ENCODE data around the gene ZNF595.

Gene ZNF595

GRCh38 chr4:125091-125771 lies 72.1 kb downstream of the ZNF595 start:
- H3K4me1 Mint-ChIP-seq: peaks cover 15% of the 10 kb centered on the region
- peak; percentile 29 for DNase-seq
- peaks cover 21% of the 10 kb centered on the region for H3K27me3 Mint-ChIP-seq (ENCODE audit: low read depth, poor library complexity)
- peaks cover 38% of the 10 kb centered on the region for H3K36me3 Mint-ChIP-seq (ENCODE audit: low read depth)
- H3K4me3 Mint-ChIP-seq: peak overlapping the region; percentile 99
- peaks cover 66% of the 10 kb centered on the region for H3K9me3 Mint-ChIP-seq
- H3K27ac Mint-ChIP-seq: peak overlapping the region; percentile 99
- no peak for TF ChIP-seq CTCF (IDR thresholded peaks at IDR 0.05)

- Mint-ChIP-seq H3K36me3 (ENCODE audit: low read depth) (peaks cover 38% of the 10 kb centered on the region), H3K27me3 (ENCODE audit: low read depth, poor library complexity) (peaks cover 15% of the 10 kb centered on the region), H3K9me3 (peaks cover 60% of the 10 kb centered on the region), H3K4me3 (peak overlapping the region; percentile 99), H3K4me1 (peaks cover 15% of the 10 kb centered on the region), H3K27ac (peak overlapping the region; percentile 55)
- TF ChIP-seq CTCF (IDR thresholded peaks at IDR 0.05): no peak
- no peak for DNase-seq
Observed at GRCh38 chr4:125833-126232, 72.7 kb downstream of the ZNF595 start.

GRCh38 chr4:132483-132882 lies 79.4 kb downstream of the ZNF595 start:
- Mint-ChIP-seq H3K9me3 (peaks cover 44% of the 10 kb centered on the region), H3K4me1 (no peaks in the 10 kb centered on the region), H3K36me3 (ENCODE audit: low read depth) (peaks cover 45% of the 10 kb centered on the region), H3K27ac (no peak overlapping the region), H3K27me3 (ENCODE audit: low read depth, poor library complexity) (peaks cover 3% of the 10 kb centered on the region), H3K4me3 (no peak overlapping the region)
- TF ChIP-seq CTCF (IDR thresholded peaks at IDR 0.05): no peak
- no peak for DNase-seq

All from nephron progenitor cell (in vitro differentiated cells).